SJSA1 (cell line): ENCODE data around the gene PTGES3L. TPM values are rescaled to one million over a fixed set of nuclear protein-coding genes. Genes with fewer than 3 reads are reported as not detected.
A peak's percentile ranks its signal among the peaks of the same experiment; 100 is the strongest.
"Not testable (repeated sequence)": the region's sequence is repeated elsewhere in the genome, so short reads cannot be mapped to it uniquely, and the experiment has no call there.

Source experiments
- DNase-seq, 2 experiments: peaks; one replicate each; pipeline ENCODE4 v3.0.0-alpha.2; 2015 to 2020; ENCODE audit warnings: low spot score in 2 of 2, low read depth in 1 of 2
- H3K27ac ChIP-seq: fragments of 250-450 bp; sonication (Bioruptor Pico); 2 replicates; pipeline ENCODE4 v1.5.1; 2020; ENCODE audit warnings: mild to moderate bottlenecking, moderate library complexity
- H3K27me3 ChIP-seq: fragments of 250-450 bp; sonication (Bioruptor Pico); replicated peaks from 2 replicates; pipeline ENCODE4 v1.5.1; 2020; ENCODE audit warnings: mild to moderate bottlenecking, moderate library complexity
- H3K36me3 ChIP-seq: fragments of 250-450 bp; sonication (Bioruptor Pico); 2 replicates; pipeline ENCODE4 v1.5.1; 2020; ENCODE audit warnings: mild to moderate bottlenecking
- H3K4me1 ChIP-seq: fragments of 250-450 bp; sonication (Bioruptor Pico); replicated peaks from 2 replicates; pipeline ENCODE4 v1.6.1; 2021; ENCODE audit warnings: mild to moderate bottlenecking
- H3K4me3 ChIP-seq: fragments of 250-450 bp; sonication (Bioruptor Pico); 2 replicates; pipeline ENCODE4 v1.5.1; 2020; ENCODE audit warnings: mild to moderate bottlenecking
- H3K9me3 ChIP-seq: fragments of 250-450 bp; sonication (Bioruptor Pico); replicated peaks from 2 replicates; pipeline ENCODE4 v1.5.1; 2020; ENCODE audit warnings: mild to moderate bottlenecking
- total RNA-seq: library from RNA; depleted of rRNA; stranded (reverse); fragments of >200 nt; shearing (Covaris generic); gene quantifications from 2 replicates; pipeline ENCODE4 v1.2.3, GENCODE V29; 2014

PTGES3L gene
- total RNA-seq, 1 experiment from 2014 or later: 2.1 TPM

DNA sequence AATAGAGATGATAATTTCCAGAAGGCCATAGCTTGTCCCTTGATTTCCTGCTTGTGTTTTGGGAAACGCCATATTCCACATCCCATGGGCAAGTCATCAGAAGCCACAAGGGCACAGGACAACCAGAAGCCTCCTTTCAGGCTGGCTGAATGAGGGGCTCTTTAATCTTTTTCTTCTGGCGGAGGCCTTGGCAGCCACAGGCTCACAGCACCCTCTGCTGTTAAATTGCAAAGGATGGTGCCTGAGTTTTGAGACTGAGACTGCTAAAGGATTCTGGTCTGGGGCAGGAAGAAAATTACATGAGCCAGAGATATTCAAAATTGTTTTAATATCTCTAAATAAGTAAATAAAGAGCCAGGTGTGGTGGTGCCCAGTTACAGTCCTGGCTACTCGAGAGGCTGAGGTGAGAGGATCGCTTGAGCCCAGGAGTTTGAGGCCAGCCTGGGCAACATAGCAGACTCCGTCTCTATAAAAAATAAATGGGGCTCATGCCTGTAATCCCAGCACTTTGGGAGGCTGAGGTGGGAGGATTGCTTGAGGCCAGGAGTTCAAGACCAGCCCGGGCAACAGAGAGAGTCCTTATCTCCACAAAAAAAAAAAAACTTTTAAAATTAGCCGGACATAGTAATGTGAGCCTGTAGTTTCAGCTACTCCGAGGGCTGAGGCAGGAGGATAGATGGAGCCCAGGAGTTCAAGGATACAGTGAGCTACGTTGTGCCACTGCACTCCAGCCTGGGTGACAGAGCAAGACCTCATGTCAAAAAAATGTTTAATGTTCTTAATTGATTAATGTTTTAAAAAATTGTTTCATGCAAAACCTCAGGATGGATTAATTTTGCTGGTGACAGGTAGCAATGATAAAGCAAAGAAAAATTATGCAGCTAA, 41.9 kb downstream of the PTGES3L start:
- Histone ChIP-seq H3K4me1 (peaks cover 6% of the 10 kb centered on the region; the same call in 1 of the 2 replicates), H3K36me3 (no peaks in the 10 kb centered on the region), H3K27me3 (peaks cover 5% of the 10 kb centered on the region; the same call in 1 of the 2 replicates), H3K27ac (no peak overlapping the region), H3K4me3 (no peak overlapping the region), H3K9me3 (no peaks in the 10 kb centered on the region)
- DNase-seq: peak; percentile 34 to 46

DNA sequence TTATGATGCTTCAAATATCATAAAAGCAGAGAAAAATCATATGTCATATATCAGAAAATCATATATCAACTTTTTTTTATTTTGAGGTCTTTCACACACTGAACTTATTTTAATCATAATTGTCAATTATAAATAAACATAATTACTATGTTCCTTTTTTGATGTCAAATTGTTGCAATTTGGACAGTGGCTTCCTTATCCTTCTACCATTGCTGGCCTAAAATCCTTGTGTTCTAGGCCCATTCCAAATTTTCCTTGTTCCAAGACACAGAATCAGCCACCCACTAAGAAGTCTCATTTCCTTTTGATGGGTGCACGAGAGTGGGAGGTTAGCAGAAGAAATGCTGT, 50.4 kb downstream of the PTGES3L start:
- DNase-seq: no peak
- no peak overlapping the region for H3K27ac ChIP-seq
- H3K9me3 ChIP-seq: no peaks in the 10 kb centered on the region
- no peaks in the 10 kb centered on the region for H3K27me3 ChIP-seq
- no peaks in the 10 kb centered on the region for H3K36me3 ChIP-seq
- H3K4me1 ChIP-seq: no peaks in the 10 kb centered on the region
- no peak overlapping the region for H3K4me3 ChIP-seq

DNA sequence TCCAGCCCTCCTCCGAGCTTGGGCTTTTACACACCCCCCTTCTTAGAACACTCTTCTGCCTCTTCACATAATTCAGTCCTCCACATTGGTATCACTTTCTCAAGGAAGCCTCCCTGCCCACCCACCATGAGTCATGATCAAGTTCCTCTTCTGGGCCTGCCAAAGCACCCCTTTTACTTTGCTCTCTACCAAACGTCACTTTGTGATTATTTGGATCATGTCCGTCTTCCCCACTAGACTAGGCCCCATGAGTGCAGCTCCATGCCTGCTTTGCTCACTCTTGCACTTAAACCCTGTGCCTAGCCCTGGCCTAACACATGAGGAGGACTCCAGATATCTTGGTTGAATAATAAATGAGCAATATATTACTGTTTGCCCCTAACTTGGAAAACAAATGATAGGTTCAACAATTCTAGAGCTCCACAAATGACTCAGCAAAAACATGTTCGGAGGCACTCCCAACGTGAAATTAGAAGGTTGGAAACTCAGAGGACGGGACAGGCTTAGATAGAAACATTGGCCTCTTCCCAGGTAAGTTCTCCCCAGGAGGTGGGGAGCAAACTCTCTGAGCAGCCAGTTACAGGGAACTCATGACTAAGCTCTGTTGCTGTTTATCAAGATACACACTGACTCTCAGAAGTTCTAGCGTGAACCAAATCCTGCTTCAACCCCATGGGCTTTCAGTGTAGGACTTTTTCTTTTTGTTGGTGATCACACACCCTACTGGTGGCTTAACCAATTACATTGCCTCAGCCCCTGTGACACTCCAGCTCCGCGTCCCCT, 51.0 kb downstream of the PTGES3L start:
- Histone ChIP-seq H3K36me3 (no peaks in the 10 kb centered on the region), H3K9me3 (no peaks in the 10 kb centered on the region), H3K27me3 (no peaks in the 10 kb centered on the region), H3K27ac (no peak overlapping the region), H3K4me1 (no peaks in the 10 kb centered on the region), H3K4me3 (no peak overlapping the region)
- DNase-seq: peak in 1 of 2 experiments; percentile 10

DNA sequence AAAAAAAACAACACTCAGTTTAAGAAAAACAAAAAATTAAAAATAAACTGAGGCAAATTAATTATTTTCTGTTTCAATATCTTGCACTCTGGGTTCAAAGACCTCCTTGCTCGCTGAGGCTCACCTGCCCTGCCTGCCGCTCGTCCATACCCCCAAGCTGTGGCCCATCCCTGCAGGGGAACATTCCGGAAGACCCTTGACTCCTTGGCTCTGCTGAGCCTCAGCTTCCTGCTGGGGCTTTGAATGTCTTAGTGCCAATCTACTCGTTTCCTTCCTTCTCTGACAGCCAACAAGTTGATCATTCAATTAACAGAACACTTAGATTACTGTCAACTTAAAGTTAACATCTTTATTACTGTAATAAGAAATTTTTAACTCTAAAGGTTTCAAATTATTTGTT, 55.0 kb downstream of the PTGES3L start:
- Histone ChIP-seq H3K4me1 (0 out of 2 replicates have a peak, but pooled peaks cover 3% of the 10 kb centered on the region), H3K4me3 (no peak overlapping the region), H3K36me3 (no peaks in the 10 kb centered on the region), H3K9me3 (no peaks in the 10 kb centered on the region), H3K27me3 (0 out of 2 replicates have a peak, but pooled peaks cover 4% of the 10 kb centered on the region), H3K27ac (no peak overlapping the region)
- DNase-seq: no peak

DNA sequence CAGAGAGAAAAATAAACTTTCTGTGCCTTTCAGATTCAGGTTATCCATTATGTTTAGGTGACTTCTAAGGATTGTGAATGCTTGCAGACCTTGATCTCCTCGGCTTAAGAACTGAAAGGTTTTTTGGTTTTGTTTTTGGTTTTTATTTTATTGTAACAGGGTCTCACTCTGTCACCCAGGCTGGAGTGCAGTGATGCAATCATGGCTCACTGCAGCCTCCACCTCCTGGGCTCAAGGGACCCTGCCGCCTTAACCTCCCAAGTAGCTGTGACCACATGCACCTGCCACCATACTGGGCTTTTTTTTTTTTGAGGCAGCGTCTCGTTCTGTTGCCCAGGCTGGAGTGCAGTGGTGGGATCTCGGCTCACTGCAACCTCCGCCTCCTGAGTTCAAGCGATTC, 56.4 kb downstream of the PTGES3L start:
- H3K27me3 ChIP-seq, H3K36me3 ChIP-seq, DNase-seq, H3K27ac ChIP-seq, H3K4me3 ChIP-seq, H3K9me3 ChIP-seq, H3K4me1 ChIP-seq: not testable (repeated sequence)

DNA sequence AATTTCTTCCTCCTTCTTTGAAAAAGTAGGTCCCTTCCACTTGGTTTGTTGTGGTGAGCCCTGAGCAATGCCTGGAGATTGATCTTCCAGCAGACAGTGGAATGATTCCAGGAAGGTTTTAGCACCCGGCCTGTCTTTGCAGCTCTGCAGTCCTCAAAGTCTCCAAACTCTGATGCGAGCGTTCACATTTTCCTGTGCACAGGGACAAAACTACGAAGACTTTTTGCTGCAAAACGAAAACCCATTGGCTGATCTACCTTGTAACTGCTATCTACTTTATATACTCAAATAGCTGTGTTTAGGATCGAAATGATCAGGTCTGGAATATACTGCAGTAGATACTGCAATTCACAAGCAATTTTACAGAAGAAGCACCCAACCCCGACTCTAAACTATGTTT, 57.6 kb downstream of the PTGES3L start:
- Histone ChIP-seq H3K9me3 (no peaks in the 10 kb centered on the region), H3K27ac (no peak overlapping the region), H3K4me1 (peaks cover 9% of the 10 kb centered on the region; the same call in 1 of the 2 replicates), H3K36me3 (no peaks in the 10 kb centered on the region), H3K4me3 (no peak overlapping the region), H3K27me3 (0 out of 2 replicates have a peak, but pooled peaks cover 4% of the 10 kb centered on the region)
- no peak for DNase-seq

DNA sequence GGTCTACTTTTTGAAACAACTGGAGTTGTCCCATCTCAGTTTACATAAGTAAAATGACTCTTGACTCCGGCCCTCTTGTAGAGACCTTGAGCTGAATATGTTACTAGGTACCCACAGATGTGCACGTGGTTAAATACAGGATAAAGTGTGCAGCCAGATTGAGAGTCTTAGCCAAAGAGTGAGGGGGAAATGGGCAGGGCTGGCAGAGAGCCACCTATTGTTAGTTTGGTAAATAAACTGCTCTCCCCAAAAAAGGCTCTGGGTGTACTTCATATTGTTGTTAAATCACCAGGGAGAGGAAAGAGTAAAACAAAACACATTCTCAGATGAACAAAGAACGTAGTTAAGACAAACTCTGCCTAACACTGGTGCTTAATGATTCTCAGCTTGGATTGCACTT, 59.0 kb downstream of the PTGES3L start:
- Histone ChIP-seq H3K4me1 (peaks cover 9% of the 10 kb centered on the region; the same call in 1 of the 2 replicates), H3K36me3 (no peaks in the 10 kb centered on the region), H3K4me3 (no peak overlapping the region), H3K27me3 (0 out of 2 replicates have a peak, but pooled peaks cover 4% of the 10 kb centered on the region), H3K27ac (no peak overlapping the region), H3K9me3 (no peaks in the 10 kb centered on the region)
- DNase-seq: peak in 1 of 2 experiments; percentile 20

DNA sequence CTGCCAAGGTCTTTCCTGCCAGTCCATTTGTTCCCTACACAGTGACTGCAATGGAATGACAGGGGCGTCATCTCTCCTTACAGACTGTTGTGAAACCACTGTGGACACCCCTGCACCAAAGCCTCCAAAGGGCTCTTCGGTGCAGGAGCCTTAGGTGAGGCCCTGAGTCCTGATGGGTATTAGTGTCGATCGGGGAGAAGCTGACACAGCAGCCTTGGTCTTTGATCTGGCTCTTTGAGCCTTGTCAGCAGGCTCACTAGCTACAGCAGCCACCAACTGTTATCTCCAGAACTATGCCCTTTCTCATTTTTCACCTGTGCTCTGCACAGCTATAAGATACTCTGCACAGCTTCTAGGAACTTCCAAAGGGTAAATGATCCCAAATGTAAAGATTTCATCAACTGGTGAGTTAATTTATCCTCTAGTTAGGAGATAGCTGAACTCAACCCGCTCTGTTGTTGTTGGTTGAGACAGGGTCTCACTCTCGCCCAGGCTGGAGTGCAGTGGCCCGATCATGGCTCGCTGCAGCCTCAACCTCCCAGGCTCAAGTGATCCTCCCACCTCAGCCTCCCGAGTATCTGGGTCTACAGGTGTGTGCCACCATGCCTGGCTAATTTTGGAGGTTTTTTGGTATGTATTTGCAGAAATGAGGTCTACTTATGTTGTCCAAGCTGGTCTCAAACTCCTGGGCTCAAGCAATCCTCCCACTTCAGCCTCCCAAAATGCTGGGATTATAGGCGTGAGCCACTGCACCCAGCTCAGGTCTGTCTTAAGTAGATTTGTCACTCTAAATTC, 59.6 kb downstream of the PTGES3L start:
- no peak for DNase-seq
- Histone ChIP-seq H3K4me3 (no peak overlapping the region), H3K9me3 (no peaks in the 10 kb centered on the region), H3K36me3 (no peaks in the 10 kb centered on the region), H3K4me1 (peaks cover 9% of the 10 kb centered on the region; the same call in 1 of the 2 replicates), H3K27ac (no peak overlapping the region), H3K27me3 (0 out of 2 replicates have a peak, but pooled peaks cover 4% of the 10 kb centered on the region)

DNA sequence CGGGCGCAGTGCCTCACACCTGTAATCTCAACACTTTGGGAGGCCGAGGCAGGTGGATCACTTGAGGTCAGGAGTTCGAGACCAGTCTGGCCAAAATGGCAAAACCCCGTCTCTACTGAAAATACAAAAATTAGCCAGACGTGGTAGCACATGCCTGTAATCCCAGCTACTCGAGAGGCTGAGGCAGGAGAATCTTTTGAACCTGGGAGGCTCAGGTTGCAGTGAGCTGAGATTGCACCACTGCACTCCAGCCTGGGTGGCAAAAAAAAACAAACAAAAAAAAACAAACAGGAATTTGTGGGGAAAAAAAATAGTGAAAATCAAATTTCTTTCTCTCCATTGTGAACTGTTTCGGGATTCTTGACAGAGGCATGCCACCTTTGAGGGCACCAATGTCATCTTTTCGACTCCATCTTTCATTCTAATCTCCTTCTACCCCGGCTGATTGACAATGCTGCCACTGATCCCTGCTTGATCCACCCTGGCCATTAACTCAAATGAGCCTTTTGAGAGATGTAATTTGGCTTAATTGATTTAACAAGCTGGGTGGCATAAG, 60.3 kb downstream of the PTGES3L start:
- not testable (repeated sequence) for H3K27ac ChIP-seq, H3K4me1 ChIP-seq, DNase-seq, H3K4me3 ChIP-seq, H3K36me3 ChIP-seq, H3K9me3 ChIP-seq, H3K27me3 ChIP-seq

DNA sequence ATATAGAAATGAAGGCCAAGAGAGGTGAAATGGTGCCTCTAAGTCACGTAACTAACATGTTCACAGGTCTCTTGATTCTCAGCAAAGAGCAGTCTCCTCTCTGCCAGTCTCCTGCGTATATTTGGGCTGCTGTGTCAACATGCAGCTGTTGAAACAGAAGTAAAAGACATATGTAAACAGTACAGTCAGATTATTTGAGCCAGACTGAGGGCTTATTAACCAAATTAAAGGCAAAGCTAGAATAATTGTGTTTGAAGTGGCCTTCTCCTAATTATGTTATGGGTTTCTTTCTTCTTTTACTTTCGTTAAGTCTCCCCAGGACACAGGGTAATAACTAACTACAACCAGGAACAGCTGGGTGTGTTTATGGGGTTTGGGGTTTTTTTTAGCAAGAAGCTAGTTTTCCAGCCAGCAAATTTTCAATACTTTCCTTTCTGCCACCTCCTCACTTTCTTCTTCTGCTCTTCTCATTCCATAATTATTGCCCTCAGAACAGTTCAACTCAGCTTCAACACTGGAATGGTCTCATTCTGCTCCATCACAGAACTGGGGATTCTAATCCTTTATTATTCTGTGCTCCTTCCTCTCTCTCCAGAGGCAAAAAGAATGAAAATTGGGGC, 60.9 kb downstream of the PTGES3L start:
- Histone ChIP-seq H3K36me3 (no peaks in the 10 kb centered on the region), H3K27me3 (0 out of 2 replicates have a peak, but pooled peaks cover 4% of the 10 kb centered on the region), H3K4me1 (peaks cover 9% of the 10 kb centered on the region; the same call in 1 of the 2 replicates), H3K4me3 (no peak overlapping the region), H3K9me3 (no peaks in the 10 kb centered on the region), H3K27ac (no peak overlapping the region)
- no peak for DNase-seq
